Right hindlimb (tissue), 1 donor: ENCODE data around the gene SLC12A5.
"Not testable (repeated sequence)": the region's sequence is repeated elsewhere in the genome, so short reads cannot be mapped to it uniquely, and the experiment has no call there.

Source experiments
- DNase-seq: peaks from one replicate; pipeline ENCODE4 v3.0.0-alpha.2; 2018

The SLC12A5 gene

GRCh38 chr20:46084805-46085178 is 55.8 kb downstream of the SLC12A5 start:
- no peak for DNase-seq

- no peak for DNase-seq
Measured at GRCh38 chr20:46085179-46085851, 56.3 kb downstream of the SLC12A5 start.

- no peak for DNase-seq
Measured at GRCh38 chr20:46087161-46087560, 58.1 kb downstream of the SLC12A5 start.

- DNase-seq = no peak
Measured at GRCh38 chr20:46088409-46089166, 59.6 kb downstream of the SLC12A5 start.

- no peak for DNase-seq
Measured at GRCh38 chr20:46089167-46089416, 60.1 kb downstream of the SLC12A5 start.

DNA sequence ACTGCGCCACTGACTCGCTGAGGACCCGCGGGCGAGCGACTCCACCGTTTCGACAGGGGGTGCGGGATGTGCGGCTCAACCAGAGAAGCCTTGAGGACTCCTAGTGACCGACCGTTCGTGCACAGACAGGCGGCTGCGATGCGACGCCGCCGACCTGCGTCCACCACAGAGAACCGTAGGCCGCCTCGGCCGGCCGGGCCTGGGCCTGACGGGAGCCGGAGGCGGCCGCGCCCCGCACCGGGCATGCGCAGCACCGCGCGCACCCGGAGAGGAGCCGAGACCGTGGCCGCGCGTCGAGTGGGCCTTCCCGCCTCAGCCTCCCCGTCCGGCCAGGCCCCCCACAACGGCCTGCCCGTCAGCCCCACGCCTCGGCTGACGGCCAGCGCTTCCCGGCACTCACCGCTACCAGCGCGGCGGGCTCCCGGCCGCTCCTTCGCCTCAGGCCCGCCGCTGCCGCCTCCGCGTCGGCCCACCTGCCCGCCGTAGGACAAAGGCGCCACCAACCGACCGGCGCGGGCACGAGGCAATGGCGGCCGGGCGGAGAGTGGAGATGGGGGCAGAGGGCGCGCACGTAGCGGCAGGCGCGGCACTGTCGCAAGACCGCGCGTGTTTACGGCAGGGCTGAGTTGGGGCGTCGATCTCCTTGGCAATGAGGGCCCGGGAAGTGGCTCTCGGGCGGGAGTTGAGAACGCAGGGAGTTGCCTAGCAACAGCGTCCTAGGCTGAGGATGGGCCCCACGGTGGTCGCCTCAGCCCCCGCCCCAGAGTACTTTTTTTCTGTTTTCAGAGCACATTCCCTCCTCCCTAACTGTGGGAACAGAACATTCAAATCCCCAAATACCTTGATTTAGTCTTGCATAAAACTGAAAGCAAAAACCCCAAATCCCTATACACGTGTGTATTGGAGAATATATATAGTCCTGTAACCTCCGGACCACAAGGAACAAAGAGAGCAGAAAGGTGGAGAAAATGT is 60.7 kb downstream of the SLC12A5 start, which contains the start of gene NCOA5:
NCOA5 (minus strand) TSS at position 546 of the 972 bp plus-strand sequence. CDS start 10,538 bp downstream, outside the sequence.
- peak; percentile 98 for DNase-seq

- not testable (repeated sequence) for DNase-seq
Measured at GRCh38 chr20:46091622-46092535, 62.9 kb downstream of the SLC12A5 start.

DNA sequence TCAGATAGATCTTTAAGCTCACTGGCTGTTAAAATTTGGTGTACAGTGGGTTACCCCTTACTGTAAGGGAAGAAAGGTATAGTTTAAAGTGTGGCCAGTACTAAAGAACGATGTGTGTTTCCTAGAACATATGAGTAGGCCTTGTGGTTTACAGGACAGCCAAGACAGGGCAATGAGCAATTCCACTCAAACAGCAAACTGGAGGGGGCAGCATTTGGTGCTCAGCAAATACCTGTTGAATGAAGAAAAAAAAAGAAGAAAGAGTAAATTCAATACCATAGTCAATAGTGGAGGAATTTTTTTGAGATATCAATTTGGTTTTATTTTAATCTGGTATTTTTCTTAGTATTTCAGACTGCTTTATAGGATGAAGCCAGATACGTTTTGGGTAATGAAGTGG is 64.5 kb downstream of the SLC12A5 start:
- no peak for DNase-seq

DNA sequence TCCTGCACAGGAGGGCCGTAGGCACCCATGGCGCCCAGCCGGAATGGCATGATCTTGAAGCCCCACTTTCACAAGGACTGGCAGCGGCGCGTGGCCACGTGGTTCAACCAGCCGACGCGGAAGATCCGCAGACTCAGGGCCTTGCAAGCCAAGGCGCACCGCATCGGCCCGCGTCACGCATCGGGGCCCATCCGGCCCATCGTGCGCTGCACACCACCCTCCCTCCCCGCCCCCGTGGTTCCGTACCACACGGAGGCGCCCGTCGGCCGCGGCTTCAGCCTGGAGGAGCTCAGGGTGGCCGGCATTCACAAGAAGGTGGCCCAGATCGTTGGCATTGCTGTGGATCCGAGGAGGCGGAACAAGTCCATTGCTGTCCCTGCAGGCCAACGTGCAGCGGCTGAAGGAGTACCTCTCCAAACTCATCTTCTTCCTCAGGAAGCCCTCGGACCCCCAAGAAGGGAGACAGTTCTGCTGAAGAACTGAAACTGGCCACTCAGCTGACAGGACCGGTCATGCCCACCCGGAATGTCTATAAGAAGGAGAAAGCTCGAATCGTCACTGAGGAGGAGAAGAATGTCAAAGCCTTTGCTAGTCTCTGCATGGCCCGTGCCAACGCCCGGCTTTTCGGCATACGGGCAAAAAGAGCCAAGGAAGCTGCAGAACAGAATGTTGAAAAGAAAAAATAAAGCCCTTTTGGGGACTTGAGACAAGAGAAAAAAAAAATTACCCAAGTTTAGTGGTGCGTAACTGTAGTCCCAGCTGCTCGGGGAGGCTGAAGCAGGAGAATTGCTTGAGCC is 70.7 kb downstream of the SLC12A5 start:
- no peak for DNase-seq

GRCh38 chr20:46100444-46100843 is 71.4 kb downstream of the SLC12A5 start:
- DNase-seq = not testable (repeated sequence)

GRCh38 chr20:46100988-46101387 is 72.0 kb downstream of the SLC12A5 start:
- DNase-seq = no peak

DNA sequence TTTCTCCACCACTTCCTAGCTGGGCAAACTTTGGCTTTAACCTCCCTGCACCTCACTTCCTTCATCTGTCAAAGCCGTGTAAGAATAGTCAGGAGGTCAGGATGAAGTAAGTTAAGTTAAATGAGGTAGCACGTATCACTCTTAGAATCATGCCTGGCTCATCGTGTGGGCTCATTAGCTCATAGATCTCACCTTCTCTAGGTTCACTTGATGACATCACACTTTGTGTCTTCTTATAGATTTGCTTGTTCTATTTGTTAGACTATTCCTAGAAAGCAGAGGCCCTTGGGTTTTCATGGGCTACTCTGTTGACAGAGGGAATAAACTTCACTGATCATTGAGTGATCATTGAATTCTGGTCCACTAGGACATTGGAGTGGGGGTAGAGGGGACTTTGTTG is 72.9 kb downstream of the SLC12A5 start:
- no peak for DNase-seq

DNA sequence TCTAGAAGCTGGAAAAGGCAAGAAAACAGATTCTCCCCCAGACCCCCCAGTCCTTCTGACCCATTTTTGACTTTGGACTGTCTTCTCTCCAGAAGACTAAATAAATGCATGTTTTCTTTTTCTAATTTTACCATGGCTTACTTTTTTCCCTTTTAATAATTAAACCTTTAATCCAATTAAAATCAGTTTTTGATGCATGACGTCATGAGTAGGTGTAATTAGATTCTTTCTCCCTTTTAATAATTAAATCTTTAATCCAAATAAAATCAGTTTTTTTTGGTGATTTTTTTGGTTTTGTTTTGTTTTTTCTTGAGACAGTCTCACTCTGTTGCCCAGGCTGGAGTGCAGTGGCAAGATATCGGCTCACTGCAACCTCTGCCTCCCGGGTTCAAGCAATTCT is 73.9 kb downstream of the SLC12A5 start:
- no peak for DNase-seq

DNA sequence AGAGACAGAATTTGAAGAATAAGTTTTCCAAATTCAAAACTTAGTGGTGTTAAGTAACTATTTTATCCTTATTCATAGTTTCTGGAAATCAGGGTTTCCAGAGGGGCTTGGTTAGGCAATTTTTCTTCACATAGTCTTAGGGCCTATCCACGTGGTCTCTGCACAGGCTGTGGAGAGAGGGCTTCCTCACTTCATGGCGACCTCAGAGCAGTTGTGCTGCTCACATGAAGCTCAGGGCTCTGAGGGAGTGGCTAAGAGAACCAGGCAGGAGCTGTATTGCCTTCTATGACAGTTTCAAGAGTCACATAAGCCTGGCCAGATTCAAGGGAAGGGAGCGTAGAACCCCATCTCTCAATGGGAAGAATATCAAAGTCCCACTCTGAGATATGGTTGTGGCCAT is 75.2 kb downstream of the SLC12A5 start:
- no peak for DNase-seq

GRCh38 chr20:46107061-46107460 is 78.0 kb downstream of the SLC12A5 start:
- no peak for DNase-seq

DNA sequence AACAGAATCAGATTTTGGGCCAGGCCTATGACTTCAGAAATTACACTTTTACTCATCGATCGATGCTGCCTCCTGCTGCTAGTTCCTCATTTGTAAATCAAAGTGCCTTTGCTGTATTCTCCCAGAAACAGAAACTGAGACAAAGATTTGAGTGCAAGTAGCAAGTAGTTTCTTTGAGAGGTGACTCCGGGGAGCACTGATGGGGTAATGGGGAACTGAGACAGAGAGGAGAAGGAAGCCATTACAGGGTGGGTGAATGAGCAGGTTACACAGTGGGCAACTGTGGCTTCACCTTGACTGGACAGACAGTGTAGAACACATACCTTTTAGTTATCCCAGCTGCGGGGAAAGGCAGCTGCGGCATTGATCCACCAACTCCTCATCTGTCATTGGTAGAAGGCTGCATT is 79.4 kb downstream of the SLC12A5 start:
- no peak for DNase-seq

DNA sequence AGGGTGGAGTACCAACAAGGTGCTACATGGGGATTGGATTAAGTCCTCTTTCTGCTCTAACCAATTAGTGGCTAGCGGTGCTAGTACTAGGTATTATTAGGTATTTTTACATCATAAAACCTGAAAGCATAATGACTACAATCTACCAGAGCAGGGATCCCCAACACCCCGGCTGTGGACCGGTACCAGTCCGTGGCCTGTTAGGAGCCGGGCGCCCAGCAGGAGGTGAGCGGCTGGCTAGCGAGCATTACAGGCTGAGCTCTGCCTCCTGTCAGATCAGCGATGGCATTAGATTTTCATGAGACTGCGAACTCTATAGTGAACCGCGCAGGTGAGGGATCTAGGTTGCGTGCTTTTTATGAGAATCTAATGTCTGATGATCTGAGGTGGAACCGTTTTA is 80.0 kb downstream of the SLC12A5 start:
- DNase-seq = no peak
